ENCODE data around the gene FBXL7. TPM values are rescaled to one million over a fixed set of nuclear protein-coding genes. Genes with fewer than 3 reads are reported as not detected.

The FBXL7 gene
- total and polyA plus RNA-seq, 2 donors (not counting 3 experiments of a cell fraction or from before 2014, with no cell fraction given): 23.5 to 32.2 TPM

DNA sequence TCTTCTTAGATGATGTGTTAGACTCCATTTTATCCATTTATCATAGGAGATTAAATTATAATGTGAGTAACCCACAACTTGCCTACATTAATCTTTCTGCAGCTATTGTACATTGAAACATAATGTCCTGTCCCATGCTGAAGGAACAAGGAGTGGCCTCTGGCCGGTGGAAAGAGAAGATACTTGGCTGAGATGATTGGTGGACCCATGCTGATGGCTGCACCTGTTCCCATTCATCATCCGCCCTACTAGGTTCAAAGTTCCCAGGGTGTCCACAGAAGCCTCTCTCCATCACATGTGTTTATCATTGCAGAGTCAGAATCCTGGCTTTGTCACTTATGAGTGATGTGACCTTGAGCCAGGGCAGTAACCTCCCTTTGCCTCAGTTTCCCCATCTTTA, 24.7 kb downstream of the FBXL7 start:
- no peaks in the 10 kb centered on the region for H3K36me3 ChIP-seq (ENCODE audit: control insufficient read depth in 2 of 2, extremely low read depth in 1 of 2, insufficient read depth in 2 of 2, low read length in 2 of 2)
- no peaks in the 10 kb centered on the region for H3K9me1 ChIP-seq (replicated peaks; ENCODE audit: control insufficient read depth, extremely low read depth, insufficient read depth, low read length)
- no peak overlapping the region for H2AFZ ChIP-seq (ENCODE audit: low read depth, low read length)
- DNase-seq (ENCODE audit: low read depth, low spot score): no peak
- no peaks in the 10 kb centered on the region for H4K20me1 ChIP-seq (replicated peaks; ENCODE audit: control insufficient read depth, extremely low read depth, insufficient read depth, low read length)
- H3K79me2 ChIP-seq (ENCODE audit: control insufficient read depth, insufficient read depth, low read length): peaks cover 14% of the 10 kb centered on the region
- CTCF ChIA-PET: interaction anchor here (0.6 to 0.9 kb wide), 2 partner anchors 12 to 399 kb away, joined by 3 read pairs; no protein-coding TSS in a partner anchor
- H3K4me1 ChIP-seq (ENCODE audit: control insufficient read depth, extremely low read depth, insufficient read depth, low read length): no peaks in the 10 kb centered on the region
- BruUV-seq (replicated peaks): no TSS peak
- POLR2A ChIA-PET: no interaction called here
- no peaks in the 10 kb centered on the region for H3K27me3 ChIP-seq (ENCODE audit: control insufficient read depth in 2 of 2, insufficient read depth in 2 of 2, low read length in 2 of 2)
- no peak overlapping the region for H3K9ac ChIP-seq (replicated peaks; ENCODE audit: extremely low read depth, insufficient read depth, low read length)
- no peak overlapping the region for H3K27ac ChIP-seq (ENCODE audit: insufficient read depth, low read depth, low read length)
- intact Hi-C loops (cut with micrococcal nuclease) (no loop called here), dilution Hi-C loops (cut with MboI; ENCODE audit: extremely low pct_ligation_motif_present, low sequenced_read_pairs) (no loop called here)
- FAIRE-seq: no peak
- TF ChIP-seq EZH2 (IDR thresholded peaks at IDR 0.05; ENCODE audit: borderline replicate concordance, low read depth, low read length, severe bottlenecking) (no peak), MYC (IDR thresholded peaks at IDR 0.05; ENCODE audit: low read depth, low read length) (no peak), FOS (IDR thresholded peaks at IDR 0.05; ENCODE audit: borderline replicate concordance, insufficient read depth, low read length) (no peak), JUN (IDR thresholded peaks at IDR 0.05; ENCODE audit: borderline replicate concordance, insufficient read depth, insufficient read length, low read depth) (no peak), POLR2A (IDR thresholded peaks at IDR 0.05; ENCODE audit: low read depth, low read length) (no peak), POLR2AphosphoS5 (IDR thresholded peaks at IDR 0.05; ENCODE audit: insufficient read depth, low read depth, low read length) (no peak), GATA2 (IDR thresholded peaks at IDR 0.05; ENCODE audit: insufficient read depth, insufficient read length, low read depth, low read length) (no peak)
- TF ChIP-seq, protein P1, sequence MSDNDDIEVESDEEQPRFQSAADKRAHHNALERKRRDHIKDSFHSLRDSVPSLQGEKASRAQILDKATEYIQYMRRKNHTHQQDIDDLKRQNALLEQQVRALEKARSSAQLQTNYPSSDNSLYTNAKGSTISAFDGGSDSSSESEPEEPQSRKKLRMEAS (IDR thresholded peaks at IDR 0.05; ENCODE audit: insufficient read depth, insufficient read length): no peak
- TF ChIP-seq, protein P2, sequence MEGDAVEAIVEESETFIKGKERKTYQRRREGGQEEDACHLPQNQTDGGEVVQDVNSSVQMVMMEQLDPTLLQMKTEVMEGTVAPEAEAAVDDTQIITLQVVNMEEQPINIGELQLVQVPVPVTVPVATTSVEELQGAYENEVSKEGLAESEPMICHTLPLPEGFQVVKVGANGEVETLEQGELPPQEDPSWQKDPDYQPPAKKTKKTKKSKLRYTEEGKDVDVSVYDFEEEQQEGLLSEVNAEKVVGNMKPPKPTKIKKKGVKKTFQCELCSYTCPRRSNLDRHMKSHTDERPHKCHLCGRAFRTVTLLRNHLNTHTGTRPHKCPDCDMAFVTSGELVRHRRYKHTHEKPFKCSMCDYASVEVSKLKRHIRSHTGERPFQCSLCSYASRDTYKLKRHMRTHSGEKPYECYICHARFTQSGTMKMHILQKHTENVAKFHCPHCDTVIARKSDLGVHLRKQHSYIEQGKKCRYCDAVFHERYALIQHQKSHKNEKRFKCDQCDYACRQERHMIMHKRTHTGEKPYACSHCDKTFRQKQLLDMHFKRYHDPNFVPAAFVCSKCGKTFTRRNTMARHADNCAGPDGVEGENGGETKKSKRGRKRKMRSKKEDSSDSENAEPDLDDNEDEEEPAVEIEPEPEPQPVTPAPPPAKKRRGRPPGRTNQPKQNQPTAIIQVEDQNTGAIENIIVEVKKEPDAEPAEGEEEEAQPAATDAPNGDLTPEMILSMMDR (IDR thresholded peaks at IDR 0.05; ENCODE audit: extremely low read depth in 1 of 2, insufficient read depth in 1 of 2, low read depth in 1 of 2, low read length in 2 of 2): no peak
- no peaks in the 10 kb centered on the region for H3K9me3 ChIP-seq (replicated peaks; ENCODE audit: control insufficient read depth, insufficient read depth, low read length)
- no peak overlapping the region for H3K4me3 ChIP-seq (replicated peaks in 1 of 3; ENCODE audit: insufficient read depth in 1 of 3, low read depth in 1 of 3, low read length in 3 of 3)
- H3K4me2 ChIP-seq (ENCODE audit: insufficient read depth, low read length): no peak overlapping the region

Measured in endothelial cell of umbilical vein (primary cell).